Immature natural killer cell (primary cell): ENCODE results near the gene PYROXD2. TPM values are rescaled to one million over a fixed set of nuclear protein-coding genes. Genes with fewer than 3 reads are reported as not detected.

Source experiments
- DNase-seq, 3 donors: peaks; one replicate each; pipeline ENCODE4 v3.0.0; 2022; ENCODE audit warnings: mixed read lengths in 1 of 3
- H3K27ac Mint-ChIP-seq, 6 donors: one replicate each; pipeline ENCODE4 v1.8.0; 2020; ENCODE audit warnings: mixed read lengths in 6 of 6, mild to moderate bottlenecking in 5 of 6, inconsistent platforms in 4 of 6, moderate library complexity in 3 of 6
- H3K27me3 Mint-ChIP-seq, 3 donors: one replicate each; pipeline ENCODE4 v1.8.0; 2020 to 2021; ENCODE audit warnings: low read depth in 3 of 3, mild to moderate bottlenecking in 3 of 3, mixed read lengths in 3 of 3, moderate library complexity in 3 of 3, inconsistent platforms in 1 of 3
- H3K36me3 Mint-ChIP-seq, 3 donors: one replicate each; pipeline ENCODE4 v1.8.0; 2020; ENCODE audit warnings: mixed read lengths in 3 of 3, inconsistent platforms in 2 of 3, mild to moderate bottlenecking in 2 of 3
- H3K4me1 Mint-ChIP-seq, 2 donors: one replicate each; pipeline ENCODE4 v1.8.0; 2020; ENCODE audit warnings: inconsistent platforms in 2 of 2, mild to moderate bottlenecking in 2 of 2, mixed read lengths in 2 of 2, moderate library complexity in 1 of 2
- H3K4me3 Mint-ChIP-seq, 5 donors: one replicate each; pipeline ENCODE4 v1.8.0; 2020; ENCODE audit warnings: mild to moderate bottlenecking in 5 of 5, mixed read lengths in 5 of 5, inconsistent platforms in 3 of 5, moderate library complexity in 3 of 5
- H3K9me3 Mint-ChIP-seq, 6 donors: one replicate each; pipeline ENCODE4 v1.8.0; 2020; ENCODE audit warnings: mild to moderate bottlenecking in 6 of 6, mixed read lengths in 6 of 6, inconsistent platforms in 4 of 6, moderate library complexity in 3 of 6
- polyA plus RNA-seq, 3 donors: library from polyadenylated mRNA; unstranded; fragments of 300-500 nt; fragmentation: Illumina TruSeq; gene quantifications; one replicate each; pipeline ENCODE4 v1.2.3, GENCODE V29; 2021

PYROXD2 gene
- polyA plus RNA-seq, 3 donors from 2014 or later = 8.5 to 21.1 (median 17.3) TPM

GRCh38 chr10:98429320-98430072 lies 14.5 kb upstream of the PYROXD2 start:
- Mint-ChIP-seq H3K9me3 (peaks cover 0 to 4% (median 0%) of the 10 kb centered on the region in 6 donors), H3K4me3 (no peak overlapping the region), H3K36me3 (peaks cover 17 to 46% (median 26%) of the 10 kb centered on the region in 3 donors), H3K27ac (no peak overlapping the region), H3K27me3 (no peaks in the 10 kb centered on the region), H3K4me1 (no peaks in the 10 kb centered on the region)
- DNase-seq = no peak

DNA sequence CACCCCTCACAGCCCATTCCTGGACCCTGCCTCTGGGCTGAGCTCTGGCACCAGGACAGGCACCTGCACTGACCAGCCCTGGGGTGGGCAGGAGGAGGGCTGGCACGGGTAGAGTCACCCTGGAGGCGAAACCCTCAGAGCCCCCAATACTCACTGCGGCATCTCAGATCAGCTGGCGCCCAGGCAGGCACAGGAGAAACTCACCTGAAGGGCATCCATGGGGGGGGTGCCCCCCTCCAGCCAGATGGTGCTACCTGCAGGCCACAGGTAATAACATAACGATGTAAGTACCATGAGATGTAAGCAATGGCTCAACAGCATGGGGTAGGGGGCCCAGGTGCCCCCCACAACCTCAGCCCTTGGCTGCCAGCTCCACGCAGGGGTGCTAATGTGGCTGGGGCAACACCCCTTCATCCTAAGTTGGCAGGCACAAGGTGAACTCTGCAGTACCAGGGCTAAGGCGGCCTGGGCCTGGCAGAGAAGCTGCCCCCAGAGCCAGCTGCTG lies 12.1 kb upstream of the PYROXD2 start:
- no peaks in the 10 kb centered on the region for H3K4me1 Mint-ChIP-seq
- peaks cover 0 to 4% (median 0%) of the 10 kb centered on the region in 6 donors for H3K9me3 Mint-ChIP-seq
- no peak overlapping the region for H3K4me3 Mint-ChIP-seq
- H3K36me3 Mint-ChIP-seq = peaks cover 8 to 33% (median 17%) of the 10 kb centered on the region in 3 donors
- no peaks in the 10 kb centered on the region for H3K27me3 Mint-ChIP-seq
- no peak for DNase-seq
- no peak overlapping the region for H3K27ac Mint-ChIP-seq

- H3K4me1 Mint-ChIP-seq = no peaks in the 10 kb centered on the region
- peaks cover 10 to 30% (median 15%) of the 10 kb centered on the region in 3 donors for H3K36me3 Mint-ChIP-seq
- no peaks in the 10 kb centered on the region for H3K9me3 Mint-ChIP-seq
- no peak overlapping the region for H3K4me3 Mint-ChIP-seq
- H3K27me3 Mint-ChIP-seq = no peaks in the 10 kb centered on the region
- peak in 2 of 3 donors; percentile 24 to 25 for DNase-seq
- peak overlapping the region in 2 of 6 donors; percentile 14 to 28 for H3K27ac Mint-ChIP-seq
These were observed 10.8 kb upstream of the PYROXD2 start for GRCh38 chr10:98425511-98426352.

GRCh38 chr10:98424295-98425254 lies 9.6 kb upstream of the PYROXD2 start:
- no peak overlapping the region for H3K27ac Mint-ChIP-seq
- no peak for DNase-seq
- H3K9me3 Mint-ChIP-seq = no peaks in the 10 kb centered on the region
- no peaks in the 10 kb centered on the region for H3K4me1 Mint-ChIP-seq
- no peaks in the 10 kb centered on the region for H3K27me3 Mint-ChIP-seq
- H3K36me3 Mint-ChIP-seq = peaks cover 12 to 26% (median 13%) of the 10 kb centered on the region in 3 donors
- H3K4me3 Mint-ChIP-seq = no peak overlapping the region

DNA sequence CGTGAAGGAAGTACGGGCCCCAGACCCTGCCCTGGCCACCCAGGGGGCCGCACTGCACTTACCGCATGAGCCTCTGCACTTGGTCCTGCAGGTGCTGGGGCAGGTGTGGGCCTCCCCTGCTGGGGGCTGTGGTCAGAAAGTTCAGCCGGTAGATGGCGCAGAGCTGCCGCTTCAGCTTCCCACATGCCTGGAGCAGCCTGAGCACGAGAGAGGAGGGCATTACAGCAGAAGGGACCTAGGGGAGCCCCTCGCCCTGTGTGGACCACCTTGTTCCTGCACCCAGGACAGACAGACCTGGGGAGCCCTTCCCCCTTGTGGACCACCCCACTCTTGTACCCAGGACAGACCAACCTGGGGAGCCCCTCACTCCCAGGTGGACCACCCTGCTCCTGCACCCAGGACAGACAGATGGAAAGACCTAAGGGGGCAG lies 8.7 kb upstream of the PYROXD2 start:
- no peaks in the 10 kb centered on the region for H3K9me3 Mint-ChIP-seq
- peaks cover 14 to 30% (median 16%) of the 10 kb centered on the region in 3 donors for H3K36me3 Mint-ChIP-seq
- DNase-seq = no peak
- H3K27ac Mint-ChIP-seq = no peak overlapping the region
- peaks cover 0 to 2% (median 0%) of the 10 kb centered on the region in 3 donors for H3K27me3 Mint-ChIP-seq
- H3K4me1 Mint-ChIP-seq = no peaks in the 10 kb centered on the region
- no peak overlapping the region for H3K4me3 Mint-ChIP-seq

GRCh38 chr10:98422182-98422581 lies 7.2 kb upstream of the PYROXD2 start:
- no peak for DNase-seq
- Mint-ChIP-seq H3K36me3 (peaks cover 11 to 27% (median 16%) of the 10 kb centered on the region in 3 donors), H3K9me3 (no peaks in the 10 kb centered on the region), H3K27ac (no peak overlapping the region), H3K27me3 (peaks cover 0 to 2% (median 0%) of the 10 kb centered on the region in 3 donors), H3K4me1 (no peaks in the 10 kb centered on the region), H3K4me3 (no peak overlapping the region)

DNA sequence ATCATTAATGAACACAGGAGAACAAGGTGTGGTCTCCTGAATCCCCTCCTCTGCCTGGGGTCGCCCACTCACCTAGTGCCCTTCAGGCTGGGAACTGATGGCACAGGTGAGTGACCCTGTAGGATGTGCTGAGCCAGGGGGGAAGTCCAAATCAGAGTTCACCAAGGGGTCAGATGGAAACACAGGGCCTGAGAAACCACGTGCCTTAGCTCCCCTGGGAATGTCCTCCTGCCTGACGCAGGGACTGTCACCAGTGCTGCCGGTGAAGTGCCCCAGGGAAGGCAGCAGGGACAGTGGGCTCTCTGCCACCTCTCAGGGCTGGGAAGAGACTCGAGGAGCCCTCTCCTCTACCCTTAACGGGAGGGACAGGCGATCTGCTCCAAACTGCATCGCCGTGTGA lies 5.8 kb upstream of the PYROXD2 start:
- Mint-ChIP-seq H3K27me3 (peaks cover 0 to 2% (median 0%) of the 10 kb centered on the region in 3 donors), H3K36me3 (peaks cover 8 to 28% (median 16%) of the 10 kb centered on the region in 3 donors), H3K4me1 (peaks cover 0 to 2% of the 10 kb centered on the region in 2 donors), H3K9me3 (no peaks in the 10 kb centered on the region), H3K4me3 (no peak overlapping the region), H3K27ac (no peak overlapping the region)
- no peak for DNase-seq

DNA sequence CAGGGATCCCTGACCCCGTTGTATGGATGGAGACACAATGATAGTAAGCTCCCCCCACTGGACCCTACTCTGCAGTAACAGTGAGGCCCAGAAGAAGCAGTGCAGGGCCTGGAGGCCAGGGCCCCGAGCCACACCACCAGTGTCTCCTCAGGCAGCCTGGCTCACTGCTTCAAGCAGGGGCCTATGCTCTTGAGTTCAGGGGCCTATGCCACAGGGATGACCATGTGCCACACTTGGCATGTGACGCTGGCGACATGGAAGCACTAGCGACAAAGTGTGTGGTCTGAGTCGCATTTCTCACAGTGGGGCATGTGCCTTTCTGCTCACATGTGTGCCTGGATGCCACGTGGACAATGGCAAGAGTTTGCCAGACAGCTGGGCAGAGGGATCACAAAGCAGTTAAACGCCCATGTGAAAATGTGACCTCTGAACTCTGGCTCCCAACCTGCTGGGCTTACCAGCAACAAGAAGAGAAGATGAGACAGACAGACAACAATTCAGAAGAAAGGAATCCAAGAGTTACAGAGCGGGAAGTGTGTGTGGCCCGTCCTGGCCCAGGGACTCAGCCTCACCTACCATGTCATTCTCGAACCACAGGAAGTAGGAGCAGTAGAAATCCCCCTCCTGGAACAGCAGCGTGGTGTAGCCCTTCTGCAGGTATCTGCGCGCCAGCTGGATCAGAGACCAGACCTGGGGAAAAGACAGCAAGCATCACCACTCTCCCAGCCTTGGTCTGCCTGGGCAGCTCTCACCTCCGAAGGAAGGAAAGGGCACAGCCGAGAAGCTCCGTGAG lies 4.7 kb upstream of the PYROXD2 start:
- no peak overlapping the region for H3K4me3 Mint-ChIP-seq
- no peak for DNase-seq
- peaks cover 8 to 28% (median 16%) of the 10 kb centered on the region in 3 donors for H3K36me3 Mint-ChIP-seq
- peak overlapping the region in 1 of 6 donors; percentile 26 for H3K27ac Mint-ChIP-seq
- peaks cover 8 to 13% of the 10 kb centered on the region in 2 donors for H3K4me1 Mint-ChIP-seq
- H3K9me3 Mint-ChIP-seq = no peaks in the 10 kb centered on the region
- H3K27me3 Mint-ChIP-seq = peaks cover 0 to 2% (median 2%) of the 10 kb centered on the region in 3 donors

DNA sequence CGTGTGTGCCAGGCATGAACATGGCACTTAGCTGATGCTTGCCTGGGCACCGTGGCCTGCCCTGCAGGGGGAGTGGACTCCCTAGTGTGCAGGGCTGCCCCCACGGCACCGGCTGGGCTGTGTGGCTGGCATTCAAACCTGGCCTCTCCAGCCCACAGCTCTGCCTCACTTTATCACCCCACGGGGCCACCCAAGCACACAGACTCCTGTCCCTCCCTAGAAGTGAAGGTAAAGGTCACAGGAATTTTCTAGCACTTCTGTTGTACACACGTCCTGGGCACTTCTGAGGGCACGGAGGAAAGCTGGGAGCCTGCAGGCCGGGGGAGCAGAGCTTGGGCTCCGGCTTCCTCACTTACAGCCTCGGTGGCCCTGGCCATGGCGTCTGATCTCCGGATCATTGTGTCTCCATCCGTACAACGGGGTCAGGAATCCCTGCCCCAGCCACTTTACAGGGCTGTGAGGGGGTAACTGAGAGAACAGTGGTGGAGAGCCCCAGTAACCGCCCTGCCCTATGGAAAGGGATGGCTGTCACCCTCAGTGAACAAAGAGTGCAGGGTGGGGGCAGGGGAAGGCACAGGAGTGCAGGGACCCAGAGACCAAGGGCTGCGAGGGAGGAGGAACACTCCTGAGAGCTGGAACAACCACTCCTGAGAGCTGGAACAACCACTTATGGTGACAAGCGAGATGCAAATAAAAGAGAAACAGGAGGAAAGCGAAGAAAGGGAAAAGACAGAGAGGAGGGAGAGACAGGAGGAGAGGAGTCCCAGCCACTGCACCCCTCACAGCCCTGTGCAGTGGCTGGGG lies 3.9 kb upstream of the PYROXD2 start:
- Mint-ChIP-seq H3K36me3 (peaks cover 8 to 28% (median 16%) of the 10 kb centered on the region in 3 donors), H3K4me3 (no peak overlapping the region), H3K9me3 (no peaks in the 10 kb centered on the region), H3K27me3 (peaks cover 0 to 2% (median 2%) of the 10 kb centered on the region in 3 donors), H3K4me1 (peaks cover 15 to 21% of the 10 kb centered on the region in 2 donors), H3K27ac (no peak overlapping the region)
- DNase-seq = no peak

DNA sequence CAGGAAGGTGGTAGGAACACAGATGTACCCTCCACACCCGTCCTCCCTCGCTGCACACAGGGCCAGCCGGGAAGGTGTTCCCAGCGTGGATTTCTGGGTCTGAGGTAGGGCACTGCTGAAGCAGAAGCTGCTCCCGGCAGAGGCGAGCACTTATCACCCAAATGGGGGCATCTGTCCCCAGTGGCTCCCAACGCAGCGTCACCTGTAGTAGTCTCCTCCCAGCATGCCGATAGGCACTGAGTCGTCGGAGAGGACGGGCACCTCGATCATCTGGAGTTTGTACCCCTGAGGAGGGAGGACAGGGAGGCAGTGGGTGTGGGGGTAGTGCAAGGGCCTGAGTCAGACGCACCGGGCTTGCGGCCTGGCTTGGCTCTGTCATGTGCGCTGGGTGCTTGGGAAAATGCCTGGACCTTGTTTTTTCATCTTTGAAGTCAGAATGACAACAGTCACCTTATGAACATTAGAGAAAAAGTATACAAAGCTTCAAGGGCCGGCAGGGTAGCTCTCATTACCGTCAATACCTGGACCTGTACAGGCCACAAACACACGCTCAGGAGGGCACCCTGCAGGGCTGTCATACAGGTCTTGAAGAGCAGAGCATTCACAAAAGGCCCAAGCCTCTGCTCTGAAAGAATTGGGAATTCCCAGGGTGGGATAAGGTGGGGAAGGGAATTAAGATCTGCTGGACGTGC lies 3.1 kb upstream of the PYROXD2 start:
- Mint-ChIP-seq H3K4me1 (peaks cover 17 to 27% of the 10 kb centered on the region in 2 donors), H3K27ac (no peak overlapping the region), H3K27me3 (peaks cover 0 to 2% (median 2%) of the 10 kb centered on the region in 3 donors), H3K4me3 (no peak overlapping the region), H3K9me3 (no peaks in the 10 kb centered on the region), H3K36me3 (peaks cover 8 to 25% (median 16%) of the 10 kb centered on the region in 3 donors)
- DNase-seq = no peak

GRCh38 chr10:98417481-98417959 lies 2.5 kb upstream of the PYROXD2 start:
- Mint-ChIP-seq H3K4me3 (no peak overlapping the region), H3K4me1 (peaks cover 19 to 33% of the 10 kb centered on the region in 2 donors), H3K9me3 (no peaks in the 10 kb centered on the region), H3K27ac (no peak overlapping the region), H3K27me3 (peaks cover 0 to 2% (median 2%) of the 10 kb centered on the region in 3 donors), H3K36me3 (peaks cover 8 to 25% (median 16%) of the 10 kb centered on the region in 3 donors)
- no peak for DNase-seq
